ENCODE measurements around the gene ZNF668. TPM values are rescaled to one million over a fixed set of nuclear protein-coding genes. Genes with fewer than 3 reads are reported as not detected.
A peak's percentile ranks its signal among the peaks of the same experiment; 100 is the strongest.

ZNF668 gene
- total RNA-seq, 6 experiments from 2014 or later = 2.0 to 4.6 (median 3.5) TPM

DNA sequence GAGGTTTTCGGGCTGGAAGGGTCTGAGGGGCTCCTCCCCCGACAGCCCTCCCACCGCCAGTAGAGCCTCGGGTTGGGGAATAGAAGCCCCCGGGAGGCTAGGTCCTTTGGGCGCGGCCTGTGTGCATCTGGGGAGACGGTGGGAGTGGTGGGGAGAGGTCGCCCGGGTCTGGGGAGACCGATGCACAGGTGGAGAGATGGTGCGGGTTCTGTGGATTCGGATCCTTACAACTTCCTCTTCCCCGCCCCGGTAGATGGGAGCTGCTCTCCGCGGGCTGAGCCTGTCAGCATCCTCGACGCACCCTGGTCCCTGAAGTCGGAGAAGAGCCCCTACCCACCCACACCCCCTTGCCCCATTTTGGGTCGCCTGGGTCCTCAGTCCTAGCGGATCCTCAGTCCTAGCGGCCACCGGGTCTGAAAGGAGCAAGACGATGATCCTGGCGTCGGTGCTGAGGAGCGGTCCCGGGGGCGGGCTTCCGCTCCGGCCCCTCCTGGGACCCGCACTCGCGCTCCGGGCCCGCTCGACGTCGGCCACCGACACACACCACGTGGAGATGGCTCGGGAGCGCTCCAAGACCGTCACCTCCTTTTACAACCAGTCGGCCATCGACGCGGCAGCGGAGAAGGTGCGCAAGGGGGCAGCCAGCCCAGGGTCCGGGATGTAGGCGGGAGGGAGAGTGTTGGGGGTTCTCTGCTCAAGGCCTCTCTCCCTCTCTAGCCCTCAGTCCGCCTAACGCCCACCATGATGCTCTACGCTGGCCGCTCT is 34.9 kb upstream of the ZNF668 start:
- DNase-seq = no peak
- Histone ChIP-seq H3K27ac (peak overlapping the region; percentile 90 to 96 (median 91)), H3K4me1 (peaks cover 0 to 59% (median 20%) of the 10 kb centered on the region in 4 donors), H3K36me3 (peaks cover 0 to 14% (median 1%) of the 10 kb centered on the region in 4 donors), H3K4me3 (peak overlapping the region; percentile 70 to 97 (median 95)), H3K9me3 (no peaks in the 10 kb centered on the region), H3K27me3 (no peaks in the 10 kb centered on the region)
- TF ChIP-seq POLR2A (IDR thresholded peaks at IDR 0.05) = no peak
- TF ChIP-seq, protein P1, sequence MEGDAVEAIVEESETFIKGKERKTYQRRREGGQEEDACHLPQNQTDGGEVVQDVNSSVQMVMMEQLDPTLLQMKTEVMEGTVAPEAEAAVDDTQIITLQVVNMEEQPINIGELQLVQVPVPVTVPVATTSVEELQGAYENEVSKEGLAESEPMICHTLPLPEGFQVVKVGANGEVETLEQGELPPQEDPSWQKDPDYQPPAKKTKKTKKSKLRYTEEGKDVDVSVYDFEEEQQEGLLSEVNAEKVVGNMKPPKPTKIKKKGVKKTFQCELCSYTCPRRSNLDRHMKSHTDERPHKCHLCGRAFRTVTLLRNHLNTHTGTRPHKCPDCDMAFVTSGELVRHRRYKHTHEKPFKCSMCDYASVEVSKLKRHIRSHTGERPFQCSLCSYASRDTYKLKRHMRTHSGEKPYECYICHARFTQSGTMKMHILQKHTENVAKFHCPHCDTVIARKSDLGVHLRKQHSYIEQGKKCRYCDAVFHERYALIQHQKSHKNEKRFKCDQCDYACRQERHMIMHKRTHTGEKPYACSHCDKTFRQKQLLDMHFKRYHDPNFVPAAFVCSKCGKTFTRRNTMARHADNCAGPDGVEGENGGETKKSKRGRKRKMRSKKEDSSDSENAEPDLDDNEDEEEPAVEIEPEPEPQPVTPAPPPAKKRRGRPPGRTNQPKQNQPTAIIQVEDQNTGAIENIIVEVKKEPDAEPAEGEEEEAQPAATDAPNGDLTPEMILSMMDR (IDR thresholded peaks at IDR 0.05) = no peak
- no peak for ATAC-seq
- intact Hi-C loops (cut with DNase I) = no loop called here
- 44% methylated on average over 5 of the region's 57 CpGs for WGBS (ENCODE audit: insufficient coverage, low coverage, low lambda C conversion rate, missing lambda C conversion rate)

DNA sequence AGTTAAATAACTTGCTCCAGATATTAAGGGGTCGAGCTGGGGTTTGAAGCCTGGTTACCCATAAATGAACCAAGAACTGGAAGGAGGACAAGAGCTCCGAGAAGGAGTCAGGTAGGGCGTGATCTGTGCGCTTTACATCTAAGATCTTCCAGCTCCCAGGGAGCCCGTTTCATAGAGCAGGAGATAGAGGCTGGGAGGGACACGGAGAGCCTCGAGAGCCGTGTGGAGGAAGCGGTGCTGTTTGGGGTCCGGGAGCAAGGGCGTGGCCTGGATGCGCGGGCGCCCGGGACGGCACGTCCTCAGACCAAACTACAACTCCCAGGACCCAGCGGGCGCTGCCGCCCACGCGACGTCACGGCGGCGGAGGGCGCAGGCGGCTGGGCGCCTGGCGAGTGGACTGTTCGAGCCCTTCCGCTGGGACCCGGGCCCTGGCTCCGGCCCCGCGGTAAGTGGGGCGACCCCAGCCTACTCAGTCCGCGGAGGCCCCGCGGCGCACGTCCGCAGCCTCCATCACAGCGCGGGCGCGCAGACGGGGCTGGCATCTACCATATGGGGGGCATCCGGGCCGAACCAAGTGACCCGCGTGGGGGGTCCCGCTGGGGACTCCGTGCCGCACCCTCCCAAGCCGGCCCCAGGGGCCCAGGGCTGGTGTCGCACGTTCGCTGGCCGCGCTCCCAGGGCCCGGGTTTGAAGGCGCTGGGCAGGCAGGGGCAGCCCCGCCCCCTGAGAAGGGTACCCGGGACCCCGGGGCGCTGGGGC is 34.2 kb upstream of the ZNF668 start, which contains the start of gene BCKDK:
Gene BCKDK, plus strand, starts transcription at position 352 of the 759 bp plus-strand sequence. CDS start 838 bp downstream, outside the sequence.
- peak within 1 kb of the TSS; percentile 70 to 97 (median 95) for H3K4me3 ChIP-seq
- H3K27ac ChIP-seq = peak within 1 kb of the TSS; percentile 90 to 96 (median 91)
- H3K4me1 ChIP-seq = peaks cover 0 to 51% (median 15%) of the 10 kb centered on the region in 4 donors
- H3K9me3 ChIP-seq = no peaks in the 10 kb centered on the region
- TF ChIP-seq POLR2A (IDR thresholded peaks at IDR 0.05) = peak; percentile 67
- TF ChIP-seq, protein P1 (IDR thresholded peaks at IDR 0.05) = no peak
- H3K27me3 ChIP-seq = no peaks in the 10 kb centered on the region
- 42% methylated on average over 6 of the region's 68 CpGs for WGBS (ENCODE audit: insufficient coverage, low coverage, low lambda C conversion rate, missing lambda C conversion rate)
- ATAC-seq = peak; percentile 65 to 74 (median 71)
- DNase-seq = peak; percentile 79 to 85 (median 82)
- intact Hi-C loops (cut with DNase I) = no loop called here
- H3K36me3 ChIP-seq = peaks cover 0 to 14% (median 1%) of the 10 kb centered on the region in 4 donors

DNA sequence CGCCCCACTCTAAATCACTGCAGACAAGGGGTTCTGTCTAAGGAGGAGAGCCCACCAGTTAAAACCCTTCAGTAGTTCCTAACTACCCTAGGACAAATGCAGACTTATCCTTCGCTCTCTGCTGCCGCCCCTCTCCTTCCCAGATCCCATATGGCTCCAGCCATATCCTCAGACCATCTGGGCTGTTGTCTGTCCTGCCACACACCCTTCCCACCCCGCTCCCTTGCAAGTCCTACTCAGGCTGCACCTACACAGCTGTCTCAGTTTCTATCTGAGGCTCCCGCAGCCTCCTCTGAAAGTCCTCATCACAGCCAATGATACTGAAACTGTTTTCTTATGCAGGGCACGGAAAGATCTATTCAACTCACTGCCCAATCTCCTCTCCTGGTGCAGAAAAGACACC is 33.4 kb upstream of the ZNF668 start:
- peaks cover 0 to 44% (median 8%) of the 10 kb centered on the region in 4 donors for H3K4me1 ChIP-seq
- H3K4me3 ChIP-seq = no peak overlapping the region
- no peaks in the 10 kb centered on the region for H3K9me3 ChIP-seq
- WGBS (ENCODE audit: insufficient coverage, low coverage, low lambda C conversion rate, missing lambda C conversion rate) = 90% methylated on average over 6 of the region's 6 CpGs
- peaks cover 0 to 14% (median 1%) of the 10 kb centered on the region in 4 donors for H3K36me3 ChIP-seq
- ATAC-seq (no peak), DNase-seq (no peak)
- intact Hi-C loops (cut with DNase I) = no loop called here
- no peaks in the 10 kb centered on the region for H3K27me3 ChIP-seq
- peak overlapping the region in 1 of 3 donors; percentile 90 for H3K27ac ChIP-seq
- TF ChIP-seq, protein P1 (IDR thresholded peaks at IDR 0.05) = no peak
- TF ChIP-seq POLR2A (IDR thresholded peaks at IDR 0.05) = no peak

DNA sequence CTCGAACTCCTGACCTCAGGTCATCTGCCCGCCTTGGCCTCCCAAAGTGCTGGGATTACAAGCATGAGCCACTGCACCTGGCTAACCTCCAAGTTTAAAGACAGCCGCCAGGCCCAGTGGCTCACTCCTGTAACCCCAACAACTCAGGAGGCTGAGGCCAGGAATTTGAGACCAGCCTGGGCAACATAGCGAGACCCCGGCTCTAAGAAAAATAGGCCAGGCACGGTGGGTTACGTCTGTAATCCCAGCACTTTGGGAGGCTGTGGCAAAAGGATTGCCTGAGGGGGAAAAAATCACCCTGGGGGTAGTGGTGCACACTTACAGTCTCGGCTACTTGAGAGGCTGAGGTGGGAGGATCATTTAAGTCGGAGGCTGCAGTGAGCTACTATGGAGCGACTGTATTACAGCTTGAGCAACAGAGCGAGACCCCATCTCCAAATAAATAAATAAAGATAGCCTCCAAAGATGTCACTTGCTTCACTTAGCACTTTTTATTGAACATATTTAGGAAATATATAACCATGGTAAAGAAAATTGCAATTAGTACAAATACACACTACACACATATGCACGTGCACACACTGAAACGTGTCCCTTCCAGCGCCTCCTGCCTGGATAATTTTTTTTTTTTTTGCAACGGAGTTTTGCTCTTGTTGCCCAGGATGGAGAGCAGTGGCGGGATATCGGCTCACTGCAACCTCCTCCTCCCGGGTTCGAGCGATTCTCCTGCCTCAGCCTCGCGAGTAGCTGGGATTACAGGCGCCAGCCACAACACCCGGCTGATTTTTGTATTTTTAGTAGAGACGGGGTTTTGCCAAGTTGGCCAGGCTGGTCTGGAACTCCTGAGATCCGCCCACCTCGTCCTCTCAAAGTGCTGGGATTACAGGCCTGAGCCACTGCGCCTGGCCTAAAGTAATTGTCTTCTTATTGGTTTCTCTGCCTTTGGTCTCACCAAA is 32.7 kb upstream of the ZNF668 start:
- ATAC-seq = no peak
- intact Hi-C loops (cut with DNase I) = no loop called here
- Histone ChIP-seq H3K9me3 (no peaks in the 10 kb centered on the region), H3K4me1 (peaks cover 0 to 37% (median 3%) of the 10 kb centered on the region in 4 donors), H3K4me3 (no peak overlapping the region), H3K27me3 (no peaks in the 10 kb centered on the region), H3K36me3 (peaks cover 0 to 8% (median 0%) of the 10 kb centered on the region in 4 donors), H3K27ac (peak overlapping the region in 2 of 3 donors; percentile 62 to 71)
- TF ChIP-seq, protein P1 (IDR thresholded peaks at IDR 0.05) = no peak
- TF ChIP-seq POLR2A (IDR thresholded peaks at IDR 0.05) = no peak
- 64% methylated on average over 23 of the region's 28 CpGs for WGBS (ENCODE audit: insufficient coverage, low coverage, low lambda C conversion rate, missing lambda C conversion rate)
- DNase-seq = no peak
